GM12874 (cell line): ENCODE results near the gene COL15A1.

ENCODE experiments used
- TF ChIP-seq, protein P1 (sequence below): IDR thresholded peaks from 2 replicates; pipeline ENCODE4 v1.5.1; 2011; ENCODE audit warnings: low read depth, mild to moderate bottlenecking, control low read depth, low read length, moderate library complexity; ENCODE audit not compliant: insufficient read depth

COL15A1 gene

DNA sequence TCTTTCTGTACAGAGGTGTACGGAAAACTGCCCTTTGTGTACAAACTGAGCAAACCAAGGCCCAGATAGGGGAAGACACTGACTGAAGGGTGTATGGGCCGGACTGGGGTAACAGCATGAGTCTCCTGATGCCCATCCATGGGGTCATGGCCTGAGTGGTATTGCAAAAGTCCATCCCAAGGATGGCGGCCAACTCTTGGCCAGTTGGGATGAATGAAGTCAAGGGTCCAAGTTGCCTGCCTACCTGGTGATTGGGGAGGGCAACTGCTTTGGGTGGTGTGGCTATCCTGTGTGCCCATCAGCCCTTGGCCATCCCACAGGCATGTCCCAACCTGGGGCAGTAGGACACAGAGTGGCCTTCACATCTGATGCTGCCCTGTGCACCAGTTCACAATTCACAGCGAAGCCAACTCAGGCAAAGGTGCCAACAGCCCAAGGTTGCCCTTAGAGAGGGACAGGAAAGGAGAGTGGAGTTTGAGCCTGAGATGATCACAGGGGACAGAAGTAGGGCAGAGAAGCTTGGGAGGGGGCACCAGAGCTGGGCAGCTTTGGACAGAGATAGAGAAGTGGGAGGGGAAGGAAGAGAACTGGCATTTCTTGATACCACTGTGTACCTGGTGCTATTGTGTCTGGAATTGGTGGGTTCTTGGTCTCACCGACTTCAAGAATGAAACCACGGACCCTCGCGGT is 46.6 kb downstream of the COL15A1 start:
- TF ChIP-seq, protein P1, sequence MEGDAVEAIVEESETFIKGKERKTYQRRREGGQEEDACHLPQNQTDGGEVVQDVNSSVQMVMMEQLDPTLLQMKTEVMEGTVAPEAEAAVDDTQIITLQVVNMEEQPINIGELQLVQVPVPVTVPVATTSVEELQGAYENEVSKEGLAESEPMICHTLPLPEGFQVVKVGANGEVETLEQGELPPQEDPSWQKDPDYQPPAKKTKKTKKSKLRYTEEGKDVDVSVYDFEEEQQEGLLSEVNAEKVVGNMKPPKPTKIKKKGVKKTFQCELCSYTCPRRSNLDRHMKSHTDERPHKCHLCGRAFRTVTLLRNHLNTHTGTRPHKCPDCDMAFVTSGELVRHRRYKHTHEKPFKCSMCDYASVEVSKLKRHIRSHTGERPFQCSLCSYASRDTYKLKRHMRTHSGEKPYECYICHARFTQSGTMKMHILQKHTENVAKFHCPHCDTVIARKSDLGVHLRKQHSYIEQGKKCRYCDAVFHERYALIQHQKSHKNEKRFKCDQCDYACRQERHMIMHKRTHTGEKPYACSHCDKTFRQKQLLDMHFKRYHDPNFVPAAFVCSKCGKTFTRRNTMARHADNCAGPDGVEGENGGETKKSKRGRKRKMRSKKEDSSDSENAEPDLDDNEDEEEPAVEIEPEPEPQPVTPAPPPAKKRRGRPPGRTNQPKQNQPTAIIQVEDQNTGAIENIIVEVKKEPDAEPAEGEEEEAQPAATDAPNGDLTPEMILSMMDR, result no peak

GRCh38 chr9:98992107-98992884 is 48.6 kb downstream of the COL15A1 start:
- TF ChIP-seq, protein P1, result no peak

DNA sequence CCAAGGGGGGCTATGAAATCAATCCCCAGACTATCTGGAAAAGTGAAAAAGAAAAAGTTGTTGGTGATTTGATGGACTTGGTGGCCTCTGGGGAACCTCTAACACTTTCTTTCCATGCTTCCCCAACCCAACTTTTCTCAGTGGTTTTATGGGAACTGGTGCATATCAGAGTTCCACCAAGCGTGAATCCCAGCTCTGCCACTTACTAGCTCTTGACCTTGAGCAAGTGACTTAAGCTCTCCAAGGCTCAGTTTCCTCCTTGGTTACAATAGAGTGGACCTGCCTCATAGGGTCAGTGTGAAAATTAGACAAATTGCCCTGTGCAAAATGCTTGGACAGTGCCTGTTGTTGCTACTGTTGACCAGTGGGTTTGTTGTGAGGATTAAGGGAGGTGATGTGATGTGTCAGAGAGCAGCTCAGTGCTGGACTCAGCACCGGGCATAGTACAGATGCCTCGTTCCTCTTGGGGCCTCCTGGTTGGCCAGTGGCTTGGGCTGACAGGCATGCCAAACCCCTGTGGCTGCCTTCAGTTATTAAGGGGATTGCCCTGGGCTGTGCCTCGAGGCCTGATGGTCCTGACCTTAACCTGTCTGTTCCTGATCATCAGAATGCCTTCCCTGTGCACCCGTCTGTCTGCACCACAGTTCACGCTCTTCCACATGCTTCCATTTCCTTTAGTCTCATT is 49.3 kb downstream of the COL15A1 start:
- TF ChIP-seq, protein P1, result no peak

DNA sequence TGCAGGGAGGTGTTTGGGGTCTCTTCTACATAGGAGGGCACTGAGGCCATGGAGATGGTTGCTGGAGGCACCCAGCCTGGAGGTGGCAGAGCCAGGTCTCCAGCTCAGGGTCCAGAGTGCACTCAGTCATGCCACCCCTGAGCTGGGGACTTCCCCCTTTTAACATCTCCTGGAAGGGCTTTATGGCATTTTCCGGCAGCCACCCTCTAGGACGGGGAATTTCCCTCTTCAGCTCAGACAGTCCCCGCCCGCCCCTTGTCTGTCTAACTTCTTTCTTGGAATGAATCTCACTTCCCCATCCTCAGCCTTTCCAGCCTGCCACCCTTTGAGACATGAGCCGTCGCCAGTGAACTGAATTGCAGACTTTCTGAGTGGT is 49.9 kb downstream of the COL15A1 start:
- TF ChIP-seq, protein P1, result no peak

GRCh38 chr9:98994172-98995058 is 50.7 kb downstream of the COL15A1 start:
- TF ChIP-seq, protein P1, result no peak

DNA sequence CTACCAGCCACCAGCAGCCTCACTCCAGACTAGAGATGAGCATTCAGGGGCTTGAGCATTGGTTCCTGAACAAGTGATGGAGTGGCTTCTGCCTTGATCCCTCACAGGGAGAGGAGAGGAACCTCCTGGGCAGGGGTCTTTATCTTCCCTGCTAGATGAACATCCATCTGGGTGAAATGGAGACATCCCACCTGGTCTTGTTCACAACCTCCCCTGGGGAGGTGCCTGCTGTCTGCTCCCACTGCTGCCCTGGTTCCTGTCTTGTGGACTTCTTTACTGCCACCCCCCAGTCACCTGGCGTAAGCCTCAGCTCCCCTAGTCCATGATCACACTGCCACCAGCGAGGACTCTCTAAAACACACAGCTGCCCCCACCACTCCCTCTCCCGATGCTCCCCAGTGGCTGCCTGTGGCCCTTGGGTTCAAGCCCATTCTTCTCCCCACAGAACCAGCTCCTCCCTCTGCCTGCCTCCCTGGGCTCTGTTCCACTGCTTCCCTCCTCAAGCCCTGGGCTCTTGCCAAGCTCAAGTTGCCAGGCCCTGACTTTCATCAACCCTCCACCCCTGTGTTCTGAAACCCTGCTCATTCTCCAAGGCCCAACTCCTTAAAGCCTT is 51.5 kb downstream of the COL15A1 start:
- TF ChIP-seq, protein P1, result no peak
